HG02870 (cell line): ENCODE measurements around the gene FPR1.
"Not testable (repeated sequence)": the region's sequence is repeated elsewhere in the genome, so short reads cannot be mapped to it uniquely, and the experiment has no call there.

Experiments
- ATAC-seq: cut with Tn5 transposase; IDR thresholded peaks from one replicate; pipeline ENCODE4 v1.9.1; 2021; ENCODE audit warnings: mild to moderate bottlenecking, moderate library complexity; ENCODE audit not compliant: unreplicated experiment

The FPR1 gene

DNA sequence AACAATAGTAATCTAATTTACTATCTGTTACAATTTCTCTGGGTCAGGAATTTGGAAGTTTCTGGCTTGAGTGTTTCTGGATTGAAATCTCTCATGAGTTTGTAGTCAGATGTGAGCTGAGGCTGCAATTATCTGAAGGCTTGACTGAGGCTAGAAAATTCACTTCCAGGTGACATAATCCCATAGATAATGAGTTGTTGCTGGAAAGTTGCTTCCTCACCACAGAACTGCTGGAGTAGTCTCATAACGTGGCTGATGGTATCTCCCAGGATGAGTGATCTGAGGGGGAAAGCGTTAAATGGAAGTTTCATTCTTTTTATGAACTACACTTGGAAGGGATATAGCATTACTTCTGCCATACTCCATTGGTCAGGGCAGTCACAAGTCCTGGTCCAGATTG is 28.0 kb upstream of the FPR1 start:
- no peak for ATAC-seq

- ATAC-seq = no peak
These were observed 27.5 kb upstream of the FPR1 start for GRCh38 chr19:51779181-51779580.

DNA sequence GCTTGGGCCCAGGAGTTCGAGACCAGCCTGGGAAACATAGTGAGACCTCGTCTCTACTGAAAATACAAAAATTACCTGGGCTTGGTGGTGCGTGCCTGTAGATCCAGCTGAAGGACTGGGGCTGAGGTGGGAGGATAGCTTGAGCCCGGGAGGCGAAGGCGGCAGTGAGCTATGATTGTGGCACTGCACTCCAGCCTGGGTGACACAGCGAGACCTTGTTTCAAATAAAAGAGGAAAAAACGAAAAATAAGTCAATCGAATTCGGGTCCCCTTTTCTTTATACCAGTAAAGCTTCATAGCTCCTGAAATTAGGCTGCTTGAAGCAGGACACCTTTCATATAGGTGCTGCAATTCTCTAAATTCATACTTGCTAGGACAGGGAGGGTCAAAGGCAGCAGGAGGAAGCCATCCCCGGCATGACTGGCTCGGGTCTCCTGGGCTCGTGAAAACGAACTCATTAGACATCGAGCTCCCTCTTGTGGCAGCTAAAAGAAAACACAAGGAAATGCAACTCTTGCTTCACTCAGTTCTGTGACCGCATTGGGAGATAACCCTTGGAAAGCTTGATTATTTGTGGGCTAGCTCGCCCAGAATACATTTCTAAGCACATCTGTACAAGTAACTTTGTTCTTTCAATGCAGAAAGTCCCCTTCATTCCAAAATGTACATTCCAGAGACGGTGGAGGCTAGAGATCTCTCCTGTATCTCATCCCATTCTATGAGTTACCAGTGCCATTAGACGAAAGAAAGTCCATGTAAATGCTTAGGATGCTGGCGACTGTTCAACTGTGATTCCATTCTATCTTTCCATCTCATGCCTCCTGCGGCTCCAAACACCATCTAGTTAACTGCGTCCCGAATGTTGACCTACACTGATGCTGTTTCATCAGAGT is 26.1 kb upstream of the FPR1 start:
- ATAC-seq = no peak

GRCh38 chr19:51776561-51776960 is 24.9 kb upstream of the FPR1 start:
- not testable (repeated sequence) for ATAC-seq

DNA sequence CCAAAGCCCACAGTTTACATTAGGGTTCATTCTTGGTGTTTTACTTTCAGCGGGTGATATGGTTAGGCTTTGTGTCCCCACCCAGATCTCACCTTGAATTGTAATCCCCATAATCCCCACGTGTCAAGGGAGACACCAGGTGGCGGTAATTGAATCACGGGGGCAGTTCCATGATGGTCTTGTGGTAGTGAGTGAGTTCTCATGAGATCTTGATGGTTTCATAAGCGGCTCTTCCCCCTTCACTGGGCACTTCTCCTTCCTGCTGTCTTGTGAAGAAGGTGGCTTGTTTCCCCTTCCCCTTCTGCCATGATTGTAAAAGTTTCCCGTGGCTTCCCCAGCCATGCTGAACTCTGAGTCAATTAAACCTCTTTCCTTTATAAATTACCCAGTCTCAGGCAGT is 21.3 kb upstream of the FPR1 start:
- no peak for ATAC-seq

DNA sequence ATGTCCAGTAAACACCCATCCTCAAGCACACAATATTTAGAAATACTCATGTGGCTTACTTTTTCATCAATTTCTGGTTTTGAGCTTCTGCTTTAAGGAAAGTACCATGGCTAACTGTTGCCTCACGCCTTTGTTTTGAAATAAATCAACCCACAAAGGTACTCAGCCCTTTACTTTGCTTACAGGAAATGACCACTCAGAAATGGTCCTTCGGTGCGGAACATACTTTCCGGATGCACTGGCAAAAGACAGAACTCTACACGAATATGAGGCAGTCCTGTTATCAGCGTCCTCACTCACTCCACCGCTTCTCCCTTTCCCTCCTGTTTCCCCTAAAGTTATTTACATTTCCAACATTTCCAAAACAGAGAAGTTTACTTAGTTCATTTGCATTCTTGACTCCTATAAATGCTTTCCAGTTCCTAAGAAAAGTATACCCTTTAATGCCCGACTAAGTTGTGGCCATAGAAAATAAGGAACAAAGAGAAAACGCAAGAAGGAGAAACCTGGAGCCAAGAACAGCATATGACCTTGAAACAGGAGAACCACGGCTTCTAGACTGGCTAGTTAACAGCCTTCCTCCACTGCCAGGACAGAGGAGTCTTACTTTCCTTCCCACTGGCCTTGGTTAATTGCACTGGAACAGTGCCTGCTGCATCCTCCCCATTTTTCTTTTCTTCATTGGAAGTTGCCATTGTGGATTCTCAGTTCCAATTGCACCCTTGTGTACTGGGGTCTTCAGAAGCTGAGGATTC is 19.9 kb upstream of the FPR1 start:
- no peak for ATAC-seq

DNA sequence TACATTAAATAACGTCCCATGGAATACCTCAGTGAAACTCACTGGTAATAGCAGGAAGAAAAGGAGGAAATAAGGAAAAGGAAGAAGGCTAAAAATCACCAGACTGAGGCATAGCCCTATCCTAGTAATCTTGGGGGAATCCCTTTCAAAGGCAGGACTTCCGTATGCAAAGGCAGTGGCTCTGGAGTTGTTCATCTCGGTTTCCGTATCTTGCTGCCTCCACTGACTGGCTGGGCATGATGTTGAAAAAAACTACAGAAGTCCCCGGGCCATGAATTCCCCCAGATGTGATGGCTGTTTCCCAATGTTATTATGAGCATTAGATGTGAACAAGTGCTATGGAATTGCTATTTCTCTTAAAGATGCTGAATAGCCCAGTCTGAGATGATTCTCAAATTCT is 14.8 kb upstream of the FPR1 start:
- ATAC-seq = no peak

GRCh38 chr19:51765086-51765485 is 13.4 kb upstream of the FPR1 start:
- ATAC-seq = no peak

DNA sequence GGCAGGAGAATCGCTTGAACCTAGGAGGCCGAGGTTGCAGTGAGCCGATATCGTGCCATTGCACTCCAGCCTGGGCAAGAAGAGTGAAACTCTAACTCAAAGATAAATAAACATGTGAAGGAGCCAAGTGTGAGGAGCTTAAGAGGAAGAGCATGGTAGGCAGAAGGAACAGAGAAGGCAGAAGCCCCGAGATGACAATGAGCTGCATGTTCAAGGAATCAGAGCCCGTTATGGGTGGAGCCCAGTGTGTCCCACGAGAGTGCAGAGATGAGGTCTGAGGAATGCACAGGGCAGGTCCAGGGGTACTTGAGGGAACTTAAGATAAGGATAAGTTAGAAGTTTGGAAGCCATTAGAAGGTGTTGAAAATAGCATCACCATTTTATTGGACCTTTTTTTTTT is 10.0 kb upstream of the FPR1 start:
- no peak for ATAC-seq

GRCh38 chr19:51760697-51761356 is 9.1 kb upstream of the FPR1 start, which contains the start of gene FPR2:
FPR2 (plus strand) TSS chr19:51761180; CDS start chr19:51768659, 7,479 bp downstream.
- no peak for ATAC-seq

DNA sequence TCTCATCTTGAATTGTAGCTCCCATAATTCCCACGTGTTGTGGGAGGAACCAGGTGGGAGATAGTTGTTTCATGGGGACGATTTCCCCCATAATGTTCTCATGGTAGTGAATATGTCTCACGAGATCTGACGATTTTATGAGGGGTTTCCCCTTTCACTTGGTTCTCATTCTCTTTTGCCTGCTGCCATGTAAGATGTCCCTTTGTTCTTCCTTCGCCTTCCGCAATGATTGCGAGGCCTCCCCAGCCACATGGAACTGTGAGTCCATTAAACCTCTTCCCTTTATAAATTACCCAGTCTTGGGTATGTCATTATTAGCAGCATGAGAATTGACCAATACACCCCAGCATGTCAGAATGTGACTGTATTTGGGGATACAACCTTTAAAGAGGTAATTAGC is 3.9 kb upstream of the FPR1 start:
- no peak for ATAC-seq

DNA sequence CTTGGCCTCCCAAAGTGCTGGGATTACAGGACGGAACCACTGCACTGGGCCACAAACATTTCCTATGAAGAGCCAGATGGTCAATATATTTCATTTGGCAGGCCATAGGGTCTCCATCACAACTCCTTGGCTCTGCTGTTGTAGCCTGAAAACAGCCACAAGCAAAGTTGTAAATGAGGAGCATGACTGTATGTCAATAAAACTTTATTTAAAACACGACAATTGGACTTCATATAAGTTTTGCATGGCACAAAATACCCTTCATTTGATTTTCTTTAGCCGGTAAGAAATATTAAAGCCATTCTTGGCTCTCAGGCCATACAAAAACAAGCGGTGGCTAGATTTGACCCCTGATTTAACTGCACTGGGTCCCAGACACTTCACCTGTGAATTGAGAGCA is 3.1 kb upstream of the FPR1 start:
- no peak for ATAC-seq

- ATAC-seq = no peak
These were observed 2.4 kb upstream of the FPR1 start for GRCh38 chr19:51754109-51754508.

DNA sequence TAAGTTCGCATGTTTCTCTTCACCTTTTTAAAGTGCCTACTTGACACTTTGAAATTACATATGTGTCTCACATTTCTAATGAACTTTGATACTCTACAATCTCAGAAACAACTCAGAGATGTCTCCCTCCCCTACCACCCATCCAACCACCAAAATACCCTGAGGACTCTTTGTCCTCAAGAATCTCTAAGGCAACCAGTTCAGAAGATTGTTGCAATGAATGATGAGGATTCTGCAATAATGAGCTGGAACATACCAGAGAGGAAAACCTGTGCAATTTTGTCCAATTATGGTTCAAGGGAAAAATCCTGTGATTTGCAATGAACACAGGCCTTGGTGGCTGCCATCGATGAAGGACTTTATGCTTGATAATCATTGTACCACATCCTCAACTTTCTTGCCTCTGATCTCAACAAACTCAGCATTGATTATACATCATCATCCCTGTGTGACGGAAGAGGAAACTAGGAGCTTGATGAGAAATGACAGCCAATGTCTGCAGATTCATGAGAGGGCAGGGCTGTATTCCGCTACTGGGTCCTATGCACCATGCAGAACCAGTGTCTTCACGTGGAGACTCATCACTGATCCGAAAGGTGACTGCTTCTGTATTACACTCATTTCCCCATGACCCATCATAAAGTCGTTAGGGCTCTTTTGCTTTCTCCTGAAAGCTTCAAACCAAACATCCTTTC is 1.1 kb downstream of the FPR1 start:
- ATAC-seq = no peak

DNA sequence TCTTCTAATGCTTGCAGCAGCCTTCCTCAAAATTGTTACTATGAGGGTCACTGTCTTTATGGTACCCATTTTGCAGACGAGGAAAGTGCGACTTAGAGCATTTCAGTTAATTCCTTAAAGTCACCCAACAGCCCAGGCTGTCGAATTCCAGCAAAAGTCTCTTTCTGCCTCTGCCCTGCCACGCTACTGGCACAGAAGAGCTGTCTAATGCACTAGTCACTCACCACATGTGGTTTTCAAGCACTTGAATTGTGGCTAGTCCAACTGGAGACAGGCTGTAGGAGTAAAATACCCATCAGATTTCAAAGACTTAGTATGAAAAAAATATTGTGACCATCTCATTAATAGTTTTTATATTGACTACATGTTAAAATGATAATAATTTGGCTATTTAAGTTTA is 1.7 kb downstream of the FPR1 start:
- ATAC-seq = no peak

GRCh38 chr19:51746731-51747130 is 4.9 kb downstream of the FPR1 start:
- ATAC-seq = no peak

- no peak for ATAC-seq
These were observed 8.3 kb downstream of the FPR1 start for GRCh38 chr19:51743405-51743804.

DNA sequence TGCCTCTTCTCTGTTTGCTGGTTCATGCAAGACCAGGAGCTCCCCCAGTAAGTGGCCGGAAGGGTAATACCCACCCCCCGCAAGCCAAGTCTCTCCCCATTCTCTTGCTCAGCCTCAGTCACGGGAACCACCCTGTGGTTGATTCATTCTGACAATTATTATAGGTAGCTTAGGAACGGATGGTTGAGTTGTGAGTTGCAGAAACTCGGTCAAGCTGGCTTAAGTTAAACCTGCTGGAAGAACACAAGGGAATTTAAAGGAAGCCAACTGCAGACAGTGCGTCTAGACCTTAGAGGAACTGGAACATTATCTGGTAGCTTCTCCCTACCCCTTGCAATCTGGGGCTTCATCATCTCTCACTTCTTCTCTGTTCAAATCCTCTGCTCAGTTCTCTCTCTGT is 8.9 kb downstream of the FPR1 start:
- no peak for ATAC-seq

DNA sequence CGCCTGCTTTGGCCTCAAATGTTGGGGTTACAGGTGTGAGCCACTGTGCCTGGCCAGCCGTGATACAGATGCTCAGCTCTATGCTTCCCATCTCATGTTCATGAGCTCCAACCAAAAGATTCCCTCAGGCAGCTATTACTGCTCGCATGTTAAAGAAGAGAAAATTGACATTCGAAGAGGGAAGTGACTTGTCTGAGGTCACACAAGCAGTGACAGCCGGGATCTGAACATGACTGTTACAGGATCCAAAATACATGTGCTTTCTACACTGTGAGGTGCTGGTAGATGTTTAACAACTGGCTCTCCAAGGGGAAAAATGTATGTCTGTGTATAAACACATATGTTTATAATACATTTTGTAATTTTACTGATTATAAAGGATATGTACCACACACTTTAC is 11.3 kb downstream of the FPR1 start:
- no peak for ATAC-seq

- ATAC-seq = no peak
These were observed 12.0 kb downstream of the FPR1 start for GRCh38 chr19:51739466-51740213.
